NCI-H774 (cell line): ENCODE data around the gene CMSS1.

Source experiments
- DNase-seq: peaks from one replicate; lab custom pipeline; 2025; lab: John Stamatoyannopoulos, UW

The CMSS1 gene

DNA sequence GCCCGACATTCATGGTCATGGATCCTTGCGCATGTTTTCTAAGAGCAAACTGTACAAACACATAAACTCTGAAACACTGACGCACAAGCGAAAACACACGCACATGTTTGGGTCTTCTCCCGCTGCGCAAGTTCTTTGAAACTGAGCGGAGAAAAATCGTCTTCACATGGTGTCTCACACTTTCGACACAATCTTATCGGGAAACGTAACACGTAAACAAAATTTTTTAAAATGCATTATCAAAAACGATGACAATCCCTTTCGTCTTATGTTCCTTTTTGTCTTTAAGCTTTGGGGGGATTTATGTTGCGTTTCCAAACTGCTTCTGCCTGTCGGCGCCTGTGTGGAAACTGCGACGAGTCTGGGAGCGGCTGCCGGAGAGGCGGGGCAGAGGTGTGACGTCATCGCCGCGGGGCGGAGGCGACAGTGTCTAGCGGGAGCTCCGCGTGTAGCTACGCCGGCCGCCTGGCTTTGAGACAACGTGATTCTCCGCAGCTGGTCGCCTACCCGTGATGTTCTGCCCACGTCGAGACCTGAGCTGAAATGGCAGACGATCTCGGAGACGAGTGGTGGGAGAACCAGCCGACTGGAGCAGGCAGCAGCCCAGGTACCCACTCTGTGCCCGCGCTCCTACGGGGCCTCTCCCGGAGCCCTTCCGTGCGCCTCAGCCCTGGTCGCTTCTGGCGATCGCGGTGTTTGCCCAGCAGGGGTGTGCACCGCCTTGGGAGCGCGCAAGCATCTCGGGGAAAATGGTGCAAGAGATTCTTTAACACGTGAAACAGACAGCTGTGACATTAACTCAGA lies at the start of gene CMSS1:
CMSS1 (plus strand) TSS at position 426 of the 804 bp plus-strand sequence.
- peak; percentile 88 for DNase-seq

DNA sequence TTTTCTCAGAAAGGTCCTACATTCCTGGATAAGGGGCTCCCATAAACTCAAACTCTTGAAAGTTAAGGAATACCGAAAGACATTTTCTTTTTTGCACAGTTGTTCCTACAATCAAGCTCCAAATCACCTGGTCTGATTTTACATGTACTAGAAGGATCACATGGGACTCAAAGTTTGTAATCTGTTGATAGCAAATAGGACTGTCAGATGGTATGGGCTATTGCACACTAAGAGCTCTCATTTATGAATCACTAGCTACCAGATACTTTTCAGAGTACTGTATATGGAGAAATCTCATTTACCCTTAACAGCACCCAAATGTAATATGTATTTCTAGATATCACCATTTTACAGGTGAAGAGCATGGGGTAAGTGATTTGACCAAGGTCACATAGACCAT lies 49.5 kb upstream of the CMSS1 start:
- DNase-seq: no peak

GRCh38 chr3:99768808-99769501 lies 48.7 kb upstream of the CMSS1 start:
- no peak for DNase-seq

- DNase-seq: no peak
Measured at GRCh38 chr3:99772171-99772570, 45.5 kb upstream of the CMSS1 start.

GRCh38 chr3:99772671-99773070 lies 45.0 kb upstream of the CMSS1 start:
- no peak for DNase-seq

DNA sequence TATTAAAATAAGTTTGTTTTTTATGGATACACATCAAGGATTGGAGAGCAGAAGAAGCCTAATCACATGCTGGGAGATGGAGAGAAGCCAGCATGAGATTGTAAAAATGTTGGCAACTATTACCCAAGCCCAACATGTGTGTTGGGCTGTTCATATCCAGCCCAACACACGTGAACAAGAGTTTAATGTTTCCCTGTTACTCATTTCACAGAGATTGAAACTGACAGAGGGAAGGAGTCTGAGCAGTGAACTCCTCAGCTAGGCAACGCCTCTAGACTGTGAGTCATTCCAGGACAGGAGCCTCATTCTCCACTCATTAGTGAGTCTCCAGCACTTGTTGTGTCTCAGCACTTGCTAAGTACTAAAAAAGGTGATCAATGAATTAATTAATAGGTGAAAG lies 43.2 kb upstream of the CMSS1 start:
- DNase-seq: no peak

- DNase-seq: no peak
Measured at GRCh38 chr3:99776516-99777209, 41.0 kb upstream of the CMSS1 start.

DNA sequence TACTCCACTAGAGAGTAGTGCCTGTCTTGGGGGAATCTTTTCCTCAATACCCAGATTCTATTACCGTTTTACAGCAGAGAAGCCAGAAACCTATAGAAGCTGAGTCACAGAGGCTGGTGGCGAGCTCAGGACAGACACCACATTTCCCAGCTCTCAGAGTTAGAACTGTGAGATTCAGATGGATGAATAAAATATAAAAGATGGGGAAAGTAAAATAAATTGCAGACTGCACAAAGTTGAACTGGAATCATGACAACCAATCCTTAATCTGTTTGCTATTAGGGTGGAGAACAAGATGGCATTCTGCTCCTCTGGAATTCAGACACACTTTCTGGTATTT lies 40.5 kb upstream of the CMSS1 start:
- no peak for DNase-seq

GRCh38 chr3:99777708-99778107 lies 40.0 kb upstream of the CMSS1 start:
- no peak for DNase-seq

DNA sequence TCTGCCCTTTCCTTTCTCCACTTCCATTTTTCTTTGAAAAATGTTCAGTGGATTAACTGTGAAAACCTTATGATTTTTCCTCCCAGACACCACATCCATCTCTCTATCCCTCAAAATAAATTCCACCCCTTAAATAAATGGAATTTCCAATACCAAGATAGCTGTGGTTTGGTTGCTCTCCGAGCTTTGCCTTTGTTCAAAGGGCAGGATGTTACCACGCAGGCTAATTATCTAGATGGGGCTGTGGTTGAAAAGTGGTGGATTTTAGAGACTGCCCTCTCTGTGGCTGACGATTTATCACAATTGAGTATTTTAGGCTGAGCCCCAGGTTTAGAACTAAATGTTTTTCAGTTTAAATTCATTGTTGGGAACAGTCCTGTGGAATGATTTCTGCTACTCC lies 36.9 kb upstream of the CMSS1 start:
- DNase-seq: no peak

DNA sequence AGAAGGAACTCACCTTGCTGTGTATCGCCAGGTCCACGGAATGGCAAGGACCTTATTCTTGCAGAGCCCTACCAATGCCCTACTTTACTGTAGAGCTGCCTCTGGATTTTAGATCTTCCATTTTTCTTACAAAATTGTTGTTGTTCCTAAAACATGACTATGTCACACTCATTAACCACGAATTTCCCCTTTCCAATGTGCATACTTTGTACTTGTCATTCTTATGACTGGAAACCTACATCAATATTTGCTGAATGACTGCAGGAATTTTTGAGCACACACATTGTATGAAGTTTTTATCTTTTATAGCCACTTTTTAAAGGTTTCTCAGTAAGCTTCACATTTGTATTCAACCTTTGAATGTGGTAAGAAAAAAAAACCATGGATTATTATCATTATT lies 35.9 kb upstream of the CMSS1 start:
- no peak for DNase-seq

DNA sequence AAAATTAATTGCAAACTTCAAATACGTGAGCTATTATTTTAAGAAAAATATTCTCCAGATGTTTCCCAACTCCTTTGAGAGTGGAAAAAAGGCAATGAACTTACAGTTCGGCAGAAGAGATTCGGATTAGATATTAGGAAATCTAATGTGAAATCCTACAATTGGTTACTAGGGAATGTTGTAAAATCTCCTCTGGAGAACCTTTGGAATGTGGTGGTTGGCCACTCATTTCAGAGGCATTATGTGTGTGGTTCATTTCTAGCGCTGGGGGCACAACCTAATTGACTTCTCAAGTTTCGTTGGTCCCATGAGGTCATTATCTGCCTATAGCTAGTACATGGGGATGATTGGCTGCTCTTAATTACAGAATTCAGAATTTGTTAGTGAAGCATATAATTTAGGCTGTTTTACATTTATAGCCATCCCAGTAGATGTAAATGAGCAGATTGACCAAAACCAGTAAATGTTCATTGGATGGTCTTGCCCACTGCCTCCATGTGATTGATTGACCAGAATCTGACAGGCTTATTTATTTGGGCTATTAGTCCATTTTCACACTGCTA lies 34.6 kb upstream of the CMSS1 start:
- no peak for DNase-seq

GRCh38 chr3:99789011-99789721 lies 28.5 kb upstream of the CMSS1 start:
- DNase-seq: peak; percentile 8

DNA sequence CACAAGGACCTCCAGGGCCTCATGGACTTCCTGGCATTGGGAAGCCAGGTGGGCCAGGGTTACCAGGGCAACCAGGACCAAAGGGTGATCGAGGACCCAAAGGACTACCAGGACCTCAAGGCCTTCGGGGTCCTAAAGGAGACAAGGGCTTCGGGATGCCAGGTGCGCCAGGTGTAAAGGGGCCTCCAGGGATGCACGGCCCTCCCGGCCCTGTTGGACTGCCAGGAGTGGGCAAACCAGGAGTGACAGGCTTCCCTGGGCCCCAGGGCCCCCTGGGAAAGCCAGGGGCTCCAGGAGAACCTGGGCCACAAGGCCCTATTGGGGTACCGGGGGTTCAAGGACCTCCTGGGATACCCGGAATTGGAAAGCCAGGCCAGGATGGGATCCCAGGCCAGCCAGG lies 23.2 kb upstream of the CMSS1 start:
- DNase-seq: no peak

GRCh38 chr3:99795573-99795972 lies 22.1 kb upstream of the CMSS1 start:
- DNase-seq: no peak

DNA sequence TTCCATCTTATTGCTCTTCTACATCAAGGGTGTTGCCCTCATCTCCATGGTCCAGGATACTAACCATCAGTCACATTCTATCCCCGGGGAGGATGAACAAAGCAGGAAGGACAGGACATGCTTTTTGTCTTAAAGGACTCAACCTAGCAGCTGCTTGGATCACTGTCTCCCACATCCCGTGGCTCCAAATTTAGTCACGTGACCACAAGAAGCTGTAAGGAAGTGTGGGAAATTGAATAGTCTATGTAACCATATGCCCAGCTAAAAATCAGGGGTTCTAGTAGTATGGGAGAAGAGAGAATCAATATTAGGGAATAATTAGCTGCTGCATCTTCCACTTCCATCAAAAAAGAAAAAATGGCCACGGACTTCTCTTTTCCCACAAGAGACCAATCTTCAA lies 18.2 kb upstream of the CMSS1 start:
- DNase-seq: no peak

DNA sequence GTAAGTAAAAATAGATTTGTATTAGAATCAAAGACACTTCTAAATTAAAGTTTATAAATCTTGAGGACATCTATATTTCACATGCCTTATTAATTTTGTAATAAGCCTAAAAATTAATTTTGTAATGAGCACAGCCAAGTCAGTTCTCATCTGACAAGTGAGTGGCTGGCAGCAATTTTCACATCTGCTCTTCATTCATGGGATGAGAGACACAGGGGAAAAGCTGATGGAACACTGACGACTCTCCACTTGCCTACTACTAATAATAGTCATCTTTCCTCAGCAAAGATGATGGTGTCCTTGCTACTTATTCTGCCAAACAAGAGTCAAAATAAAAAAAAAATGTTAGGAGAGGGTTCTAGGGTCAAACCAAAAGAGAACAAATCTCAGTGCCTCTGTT lies 14.4 kb upstream of the CMSS1 start:
- DNase-seq: no peak

DNA sequence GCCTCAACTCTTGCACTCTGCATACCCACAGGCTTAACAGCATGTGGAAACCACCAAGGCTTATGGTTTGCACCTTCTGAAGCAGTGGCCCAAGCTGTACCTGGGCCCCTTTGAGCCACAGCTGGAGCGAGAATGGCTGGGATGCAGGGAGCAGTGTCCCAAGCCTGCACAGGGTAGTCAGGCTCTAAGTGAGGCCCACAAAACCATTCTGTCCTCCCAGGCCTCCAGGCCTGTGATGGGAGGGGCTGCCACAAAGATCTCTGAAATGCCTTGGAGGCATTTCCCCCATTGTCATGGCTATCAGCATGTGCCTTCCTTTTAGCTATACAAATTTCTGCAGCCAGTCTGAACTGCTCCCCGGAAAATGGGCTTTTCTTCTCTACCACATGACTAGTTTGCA lies 12.5 kb upstream of the CMSS1 start:
- no peak for DNase-seq

GRCh38 chr3:99808163-99808794 lies 9.4 kb upstream of the CMSS1 start:
- DNase-seq: peak; percentile 18

DNA sequence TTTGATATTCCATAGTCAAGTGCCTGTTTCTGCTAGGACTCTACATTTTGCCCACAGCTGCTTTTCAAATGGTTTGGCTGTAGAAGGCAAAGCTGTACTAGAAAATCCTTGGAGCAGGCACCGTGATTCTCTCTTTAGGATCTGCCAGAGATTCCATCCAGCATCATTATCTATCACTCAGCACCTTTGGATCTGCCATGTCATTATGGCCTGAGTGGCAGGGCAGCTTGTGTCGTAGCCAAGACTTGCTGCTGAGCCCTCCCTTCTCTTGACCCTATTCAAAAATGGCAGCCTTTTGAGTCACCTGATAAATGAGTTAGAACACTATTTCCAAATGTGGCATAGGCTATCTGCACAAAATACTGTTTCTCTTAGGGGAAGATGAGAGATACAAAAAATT lies 8.1 kb upstream of the CMSS1 start:
- no peak for DNase-seq

GRCh38 chr3:99810403-99810802 lies 7.3 kb upstream of the CMSS1 start:
- DNase-seq: no peak

GRCh38 chr3:99817047-99817436 lies 620 bp upstream of the CMSS1 start:
- DNase-seq: no peak
